ENCODE results near the gene SPOCK2. TPM values are rescaled to one million over a fixed set of nuclear protein-coding genes. Genes with fewer than 3 reads are reported as not detected.

The SPOCK2 gene
- polyA plus RNA-seq, 1 of the 3 experiments (the other 2 are of a cell fraction) = 0.18 TPM

DNA sequence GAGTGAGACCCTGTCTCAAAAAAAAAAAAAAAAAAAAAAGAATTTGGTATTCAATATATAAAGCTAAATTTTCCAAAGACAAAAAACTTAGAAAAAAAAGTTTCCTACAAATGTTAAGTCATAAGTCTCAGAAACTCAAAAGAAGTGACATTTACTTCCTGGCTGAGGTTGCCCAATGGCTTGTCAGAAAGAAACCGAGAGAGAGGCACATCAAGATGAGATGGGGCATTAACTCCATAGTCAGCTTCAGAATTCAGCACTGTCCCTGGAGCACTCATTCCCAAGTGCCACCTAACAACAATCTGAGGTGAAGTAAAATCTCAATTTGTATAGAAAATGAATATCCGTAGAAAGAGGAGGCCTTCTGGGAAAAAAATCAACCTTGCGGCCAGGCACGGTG is 6.8 kb upstream of the SPOCK2 start:
- CTCF ChIA-PET = interaction anchor here (0.6 to 1.1 kb wide), 2 partner anchors 9 to 23 kb away, joined by 3 to 4 read pairs; no protein-coding TSS in a partner anchor
- TF ChIP-seq POLR2AphosphoS5 (IDR thresholded peaks at IDR 0.05; ENCODE audit: low read depth, low read length) (no peak), SIN3A (IDR thresholded peaks at IDR 0.05; ENCODE audit: borderline replicate concordance, low read depth, low read length) (no peak), MEF2A (IDR thresholded peaks at IDR 0.05; ENCODE audit: borderline replicate concordance, low read depth) (no peak), NFIC (IDR thresholded peaks at IDR 0.05; ENCODE audit: borderline replicate concordance) (no peak), RFX5 (IDR thresholded peaks at IDR 0.05; ENCODE audit: low read length) (no peak), EZH2phosphoT487 (IDR thresholded peaks at IDR 0.05; ENCODE audit: borderline replicate concordance, low read depth) (no peak), RAD21 (IDR thresholded peaks at IDR 0.05; ENCODE audit: low read length) (no peak), FOXJ3 (CRISPR knock-in tag; IDR thresholded peaks at IDR 0.05) (no peak), TEAD4 (IDR thresholded peaks at IDR 0.05; ENCODE audit: borderline replicate concordance, insufficient read depth) (no peak), RXRA (IDR thresholded peaks at IDR 0.05; ENCODE audit: borderline replicate concordance, low read depth) (no peak), JUND (IDR thresholded peaks at IDR 0.05) (no peak), EP300 (IDR thresholded peaks at IDR 0.05; ENCODE audit: borderline replicate concordance in 1 of 2, low read depth in 1 of 2, low read length in 1 of 2) (no peak), FOSL2 (IDR thresholded peaks at IDR 0.05; ENCODE audit: borderline replicate concordance, low read depth) (no peak), NRF1 (IDR thresholded peaks at IDR 0.05; ENCODE audit: low read depth, low read length) (no peak)
- TF ChIP-seq, protein P1, sequence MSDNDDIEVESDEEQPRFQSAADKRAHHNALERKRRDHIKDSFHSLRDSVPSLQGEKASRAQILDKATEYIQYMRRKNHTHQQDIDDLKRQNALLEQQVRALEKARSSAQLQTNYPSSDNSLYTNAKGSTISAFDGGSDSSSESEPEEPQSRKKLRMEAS (IDR thresholded peaks at IDR 0.05; ENCODE audit: low read depth) = no peak
- TF ChIP-seq, protein P2, sequence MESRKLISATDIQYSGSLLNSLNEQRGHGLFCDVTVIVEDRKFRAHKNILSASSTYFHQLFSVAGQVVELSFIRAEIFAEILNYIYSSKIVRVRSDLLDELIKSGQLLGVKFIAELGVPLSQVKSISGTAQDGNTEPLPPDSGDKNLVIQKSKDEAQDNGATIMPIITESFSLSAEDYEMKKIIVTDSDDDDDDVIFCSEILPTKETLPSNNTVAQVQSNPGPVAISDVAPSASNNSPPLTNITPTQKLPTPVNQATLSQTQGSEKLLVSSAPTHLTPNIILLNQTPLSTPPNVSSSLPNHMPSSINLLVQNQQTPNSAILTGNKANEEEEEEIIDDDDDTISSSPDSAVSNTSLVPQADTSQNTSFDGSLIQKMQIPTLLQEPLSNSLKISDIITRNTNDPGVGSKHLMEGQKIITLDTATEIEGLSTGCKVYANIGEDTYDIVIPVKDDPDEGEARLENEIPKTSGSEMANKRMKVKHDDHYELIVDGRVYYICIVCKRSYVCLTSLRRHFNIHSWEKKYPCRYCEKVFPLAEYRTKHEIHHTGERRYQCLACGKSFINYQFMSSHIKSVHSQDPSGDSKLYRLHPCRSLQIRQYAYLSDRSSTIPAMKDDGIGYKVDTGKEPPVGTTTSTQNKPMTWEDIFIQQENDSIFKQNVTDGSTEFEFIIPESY (IDR thresholded peaks at IDR 0.05; ENCODE audit: borderline replicate concordance, low read depth) = no peak
- TF ChIP-seq, protein P3, sequence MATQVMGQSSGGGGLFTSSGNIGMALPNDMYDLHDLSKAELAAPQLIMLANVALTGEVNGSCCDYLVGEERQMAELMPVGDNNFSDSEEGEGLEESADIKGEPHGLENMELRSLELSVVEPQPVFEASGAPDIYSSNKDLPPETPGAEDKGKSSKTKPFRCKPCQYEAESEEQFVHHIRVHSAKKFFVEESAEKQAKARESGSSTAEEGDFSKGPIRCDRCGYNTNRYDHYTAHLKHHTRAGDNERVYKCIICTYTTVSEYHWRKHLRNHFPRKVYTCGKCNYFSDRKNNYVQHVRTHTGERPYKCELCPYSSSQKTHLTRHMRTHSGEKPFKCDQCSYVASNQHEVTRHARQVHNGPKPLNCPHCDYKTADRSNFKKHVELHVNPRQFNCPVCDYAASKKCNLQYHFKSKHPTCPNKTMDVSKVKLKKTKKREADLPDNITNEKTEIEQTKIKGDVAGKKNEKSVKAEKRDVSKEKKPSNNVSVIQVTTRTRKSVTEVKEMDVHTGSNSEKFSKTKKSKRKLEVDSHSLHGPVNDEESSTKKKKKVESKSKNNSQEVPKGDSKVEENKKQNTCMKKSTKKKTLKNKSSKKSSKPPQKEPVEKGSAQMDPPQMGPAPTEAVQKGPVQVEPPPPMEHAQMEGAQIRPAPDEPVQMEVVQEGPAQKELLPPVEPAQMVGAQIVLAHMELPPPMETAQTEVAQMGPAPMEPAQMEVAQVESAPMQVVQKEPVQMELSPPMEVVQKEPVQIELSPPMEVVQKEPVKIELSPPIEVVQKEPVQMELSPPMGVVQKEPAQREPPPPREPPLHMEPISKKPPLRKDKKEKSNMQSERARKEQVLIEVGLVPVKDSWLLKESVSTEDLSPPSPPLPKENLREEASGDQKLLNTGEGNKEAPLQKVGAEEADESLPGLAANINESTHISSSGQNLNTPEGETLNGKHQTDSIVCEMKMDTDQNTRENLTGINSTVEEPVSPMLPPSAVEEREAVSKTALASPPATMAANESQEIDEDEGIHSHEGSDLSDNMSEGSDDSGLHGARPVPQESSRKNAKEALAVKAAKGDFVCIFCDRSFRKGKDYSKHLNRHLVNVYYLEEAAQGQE (IDR thresholded peaks at IDR 0.05; ENCODE audit: low read depth, low read length) = no peak
- TF ChIP-seq, protein P4, sequence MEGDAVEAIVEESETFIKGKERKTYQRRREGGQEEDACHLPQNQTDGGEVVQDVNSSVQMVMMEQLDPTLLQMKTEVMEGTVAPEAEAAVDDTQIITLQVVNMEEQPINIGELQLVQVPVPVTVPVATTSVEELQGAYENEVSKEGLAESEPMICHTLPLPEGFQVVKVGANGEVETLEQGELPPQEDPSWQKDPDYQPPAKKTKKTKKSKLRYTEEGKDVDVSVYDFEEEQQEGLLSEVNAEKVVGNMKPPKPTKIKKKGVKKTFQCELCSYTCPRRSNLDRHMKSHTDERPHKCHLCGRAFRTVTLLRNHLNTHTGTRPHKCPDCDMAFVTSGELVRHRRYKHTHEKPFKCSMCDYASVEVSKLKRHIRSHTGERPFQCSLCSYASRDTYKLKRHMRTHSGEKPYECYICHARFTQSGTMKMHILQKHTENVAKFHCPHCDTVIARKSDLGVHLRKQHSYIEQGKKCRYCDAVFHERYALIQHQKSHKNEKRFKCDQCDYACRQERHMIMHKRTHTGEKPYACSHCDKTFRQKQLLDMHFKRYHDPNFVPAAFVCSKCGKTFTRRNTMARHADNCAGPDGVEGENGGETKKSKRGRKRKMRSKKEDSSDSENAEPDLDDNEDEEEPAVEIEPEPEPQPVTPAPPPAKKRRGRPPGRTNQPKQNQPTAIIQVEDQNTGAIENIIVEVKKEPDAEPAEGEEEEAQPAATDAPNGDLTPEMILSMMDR (IDR thresholded peaks at IDR 0.05) = no peak
- TF ChIP-seq, protein P5, sequence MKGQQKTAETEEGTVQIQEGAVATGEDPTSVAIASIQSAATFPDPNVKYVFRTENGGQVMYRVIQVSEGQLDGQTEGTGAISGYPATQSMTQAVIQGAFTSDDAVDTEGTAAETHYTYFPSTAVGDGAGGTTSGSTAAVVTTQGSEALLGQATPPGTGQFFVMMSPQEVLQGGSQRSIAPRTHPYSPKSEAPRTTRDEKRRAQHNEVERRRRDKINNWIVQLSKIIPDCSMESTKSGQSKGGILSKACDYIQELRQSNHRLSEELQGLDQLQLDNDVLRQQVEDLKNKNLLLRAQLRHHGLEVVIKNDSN (IDR thresholded peaks at IDR 0.05; ENCODE audit: borderline replicate concordance, low read depth) = no peak
- POLR2A ChIA-PET = interaction anchor here (0.6 kb wide), 1 partner anchor 182 kb away, joined by 4 read pairs; no protein-coding TSS in a partner anchor
- no peak overlapping the region for H3K4me3 ChIP-seq (ENCODE audit: low read depth in 2 of 2, low read length in 1 of 2)
- H3K4me2 ChIP-seq = no peak overlapping the region
- no peak for DNase-seq
- peaks cover 0 to 10% of the 10 kb centered on the region in 2 experiments for H3K36me3 ChIP-seq (replicated peaks in 1 of 2; ENCODE audit: control insufficient read depth in 1 of 2, insufficient read depth in 2 of 2, low read length in 1 of 2)
- no peak overlapping the region for H3K27ac ChIP-seq (ENCODE audit: low read depth in 2 of 2, low read length in 1 of 2)
- WGBS (ENCODE audit: low lambda C conversion rate) = 95% methylated on average over 4 of the region's 4 CpGs
- no peak overlapping the region for H3K9ac ChIP-seq
- H3F3A ChIP-seq (replicated peaks; ENCODE audit: insufficient read depth) = peaks cover 9% of the 10 kb centered on the region
- H3K4me1 ChIP-seq (ENCODE audit: control insufficient read depth in 1 of 2, insufficient read depth in 2 of 2, low read depth in 1 of 2, low read length in 1 of 2) = peaks cover 2 to 6% of the 10 kb centered on the region in 2 experiments; a peak in 3 of 4 replicates
- no peaks in the 10 kb centered on the region for H3K27me3 ChIP-seq (ENCODE audit: insufficient read depth)
- H4K20me1 ChIP-seq (ENCODE audit: insufficient read depth) = no peaks in the 10 kb centered on the region
- H3K79me2 ChIP-seq (ENCODE audit: insufficient read depth) = no peaks in the 10 kb centered on the region
- H3K9me2 ChIP-seq = no peaks in the 10 kb centered on the region
- H2AFZ ChIP-seq (ENCODE audit: low read depth) = no peak overlapping the region
- H3K9me3 ChIP-seq = no peaks in the 10 kb centered on the region
